Nephron progenitor cell (in vitro differentiated cells): ENCODE results near the gene DMRT2.

ENCODE experiments used
- DNase-seq: peaks from one replicate; pipeline ENCODE4 v3.0.0; 2021
- H3K27ac Mint-ChIP-seq: 2 replicates; pipeline ENCODE4 v1.8.0; 2021; ENCODE audit warnings: mild to moderate bottlenecking, moderate library complexity, mixed read lengths
- H3K27me3 Mint-ChIP-seq: 2 replicates; pipeline ENCODE4 v1.8.0; 2021; ENCODE audit warnings: mild to moderate bottlenecking, low read depth, mixed read lengths; ENCODE audit not compliant: poor library complexity
- H3K36me3 Mint-ChIP-seq: 2 replicates; pipeline ENCODE4 v1.8.0; 2021; ENCODE audit warnings: low read depth, mixed read lengths
- H3K4me1 Mint-ChIP-seq: 2 replicates; pipeline ENCODE4 v1.8.0; 2021; ENCODE audit warnings: mixed read lengths
- H3K4me3 Mint-ChIP-seq: 2 replicates; pipeline ENCODE4 v1.8.0; 2021; ENCODE audit warnings: mild to moderate bottlenecking, moderate library complexity, mixed read lengths
- H3K9me3 Mint-ChIP-seq: 2 replicates; pipeline ENCODE4 v1.8.0; 2021; ENCODE audit warnings: mild to moderate bottlenecking, moderate library complexity, mixed read lengths
- CTCF ChIP-seq: fragments of 200-600 bp; sonication (generic); IDR thresholded peaks from 2 replicates; pipeline ENCODE4 v1.5.0; 2021; ENCODE audit warnings: antibody characterized with exemption

The DMRT2 gene

GRCh38 chr9:1096155-1096964 lies 46.2 kb downstream of the DMRT2 start:
- DNase-seq, result no peak
- no peak overlapping the region for H3K4me3 Mint-ChIP-seq
- H3K9me3 Mint-ChIP-seq, result peaks cover 38% of the 10 kb centered on the region
- no peaks in the 10 kb centered on the region for H3K4me1 Mint-ChIP-seq
- no peak for TF ChIP-seq CTCF
- H3K27ac Mint-ChIP-seq, result no peak overlapping the region
- H3K36me3 Mint-ChIP-seq, result no peaks in the 10 kb centered on the region
- H3K27me3 Mint-ChIP-seq, result peaks cover 9% of the 10 kb centered on the region

DNA sequence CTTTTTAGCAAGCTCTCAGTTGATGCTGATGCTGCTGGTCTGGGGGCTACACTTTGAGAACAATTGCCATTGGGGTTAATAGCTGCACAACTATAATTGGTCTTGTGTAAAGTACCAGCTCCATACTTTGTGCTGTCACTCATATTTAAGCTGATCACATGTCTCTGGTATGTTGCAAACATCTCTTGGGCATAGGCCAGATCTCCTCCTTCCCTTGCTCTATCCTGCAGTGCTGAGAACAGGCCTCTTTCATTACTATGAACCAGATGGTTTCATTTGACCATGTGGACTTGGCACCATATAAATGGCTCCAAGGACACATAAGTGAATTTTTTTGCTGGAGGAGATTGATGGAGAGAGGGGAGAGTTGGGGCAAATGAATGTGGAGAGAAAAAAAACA lies 48.4 kb downstream of the DMRT2 start:
- H3K9me3 Mint-ChIP-seq, result peaks cover 33% of the 10 kb centered on the region
- TF ChIP-seq CTCF, result no peak
- no peak overlapping the region for H3K27ac Mint-ChIP-seq
- H3K4me1 Mint-ChIP-seq, result no peaks in the 10 kb centered on the region
- H3K27me3 Mint-ChIP-seq, result peaks cover 9% of the 10 kb centered on the region
- H3K4me3 Mint-ChIP-seq, result no peak overlapping the region
- no peak for DNase-seq
- no peaks in the 10 kb centered on the region for H3K36me3 Mint-ChIP-seq

GRCh38 chr9:1100201-1100600 lies 50.0 kb downstream of the DMRT2 start:
- Mint-ChIP-seq H3K27me3 (peaks cover 9% of the 10 kb centered on the region), H3K27ac (no peak overlapping the region), H3K4me3 (no peak overlapping the region), H3K36me3 (no peaks in the 10 kb centered on the region), H3K4me1 (no peaks in the 10 kb centered on the region), H3K9me3 (peaks cover 31% of the 10 kb centered on the region)
- no peak for DNase-seq
- TF ChIP-seq CTCF, result no peak

DNA sequence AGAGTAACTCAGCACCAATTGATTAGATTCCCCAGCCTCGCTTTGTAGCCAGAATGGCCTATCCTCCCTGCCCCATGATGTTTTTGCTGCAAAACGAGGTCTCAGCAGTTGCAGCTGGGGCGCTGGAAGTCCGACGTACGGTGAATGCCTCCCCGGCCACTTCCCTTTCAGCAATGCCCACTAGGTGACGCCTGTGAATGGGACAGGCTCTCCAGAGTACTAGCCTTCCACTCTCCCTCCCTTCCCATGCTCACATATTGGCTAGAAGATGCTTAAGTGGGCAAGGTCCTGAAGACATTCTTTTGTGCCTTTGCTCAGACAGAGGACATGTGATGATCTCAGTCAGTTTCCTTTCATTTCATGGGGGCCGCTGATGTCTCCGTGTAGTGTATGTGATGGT lies 50.8 kb downstream of the DMRT2 start:
- no peaks in the 10 kb centered on the region for H3K4me1 Mint-ChIP-seq
- DNase-seq, result peak; percentile 59
- peaks cover 30% of the 10 kb centered on the region for H3K9me3 Mint-ChIP-seq
- peaks cover 7% of the 10 kb centered on the region for H3K27me3 Mint-ChIP-seq
- H3K36me3 Mint-ChIP-seq, result no peaks in the 10 kb centered on the region
- H3K27ac Mint-ChIP-seq, result no peak overlapping the region
- no peak overlapping the region for H3K4me3 Mint-ChIP-seq
- peak; percentile 35 for TF ChIP-seq CTCF

GRCh38 chr9:1101846-1102641 lies 51.9 kb downstream of the DMRT2 start:
- Mint-ChIP-seq H3K27me3 (no peaks in the 10 kb centered on the region), H3K27ac (no peak overlapping the region), H3K4me3 (no peak overlapping the region), H3K4me1 (no peaks in the 10 kb centered on the region), H3K9me3 (peaks cover 32% of the 10 kb centered on the region), H3K36me3 (no peaks in the 10 kb centered on the region)
- TF ChIP-seq CTCF, result no peak
- no peak for DNase-seq

- peaks cover 1% of the 10 kb centered on the region for H3K27me3 Mint-ChIP-seq
- H3K36me3 Mint-ChIP-seq, result no peaks in the 10 kb centered on the region
- H3K4me1 Mint-ChIP-seq, result no peaks in the 10 kb centered on the region
- no peak for TF ChIP-seq CTCF
- H3K4me3 Mint-ChIP-seq, result no peak overlapping the region
- no peak overlapping the region for H3K27ac Mint-ChIP-seq
- peaks cover 33% of the 10 kb centered on the region for H3K9me3 Mint-ChIP-seq
- DNase-seq, result no peak
These were observed 52.4 kb downstream of the DMRT2 start for GRCh38 chr9:1102642-1102970.
